Fibroblast of skin of scalp (primary cell): Measurements from ENCODE around the gene DCBLD2.

Experiments used
- DNase-seq: peaks from one replicate; pipeline ENCODE4 v3.0.0-alpha.2; 2013

The DCBLD2 gene

GRCh38 chr3:98829246-98829832 is 72.2 kb downstream of the DCBLD2 start:
- DNase-seq, result no peak

GRCh38 chr3:98827221-98827920 is 74.1 kb downstream of the DCBLD2 start:
- no peak for DNase-seq

GRCh38 chr3:98826126-98826525 is 75.4 kb downstream of the DCBLD2 start:
- no peak for DNase-seq

GRCh38 chr3:98824256-98824655 is 77.2 kb downstream of the DCBLD2 start:
- peak; percentile 40 for DNase-seq

- DNase-seq, result no peak
Measured at GRCh38 chr3:98823791-98824190, 77.7 kb downstream of the DCBLD2 start.

- DNase-seq, result no peak
Measured at GRCh38 chr3:98821063-98821462, 80.4 kb downstream of the DCBLD2 start.

- DNase-seq, result peak; percentile 61
Measured at GRCh38 chr3:98817547-98818041, 83.9 kb downstream of the DCBLD2 start.

GRCh38 chr3:98814817-98815420 is 86.6 kb downstream of the DCBLD2 start:
- peak; percentile 67 for DNase-seq

GRCh38 chr3:98812851-98813374 is 88.6 kb downstream of the DCBLD2 start:
- DNase-seq, result peak; percentile 40

GRCh38 chr3:98811048-98811447 is 90.4 kb downstream of the DCBLD2 start:
- no peak for DNase-seq

- no peak for DNase-seq
Measured at GRCh38 chr3:98809557-98809956, 91.9 kb downstream of the DCBLD2 start.

GRCh38 chr3:98808071-98808470 is 93.4 kb downstream of the DCBLD2 start:
- no peak for DNase-seq

- no peak for DNase-seq
Measured at GRCh38 chr3:98807561-98807960, 93.9 kb downstream of the DCBLD2 start.

- DNase-seq, result peak; percentile 26
Measured at GRCh38 chr3:98807011-98807410, 94.5 kb downstream of the DCBLD2 start.

- DNase-seq, result no peak
Measured at GRCh38 chr3:98806521-98806920, 95.0 kb downstream of the DCBLD2 start.

- DNase-seq, result no peak
Measured at GRCh38 chr3:98805571-98805970, 95.9 kb downstream of the DCBLD2 start.

- no peak for DNase-seq
Measured at GRCh38 chr3:98801043-98801747, 100.3 kb downstream of the DCBLD2 start.

GRCh38 chr3:98800401-98800800 is 101.1 kb downstream of the DCBLD2 start:
- no peak for DNase-seq

GRCh38 chr3:98799479-98799878 is 102.0 kb downstream of the DCBLD2 start:
- DNase-seq, result no peak

GRCh38 chr3:98798820-98799219 is 102.7 kb downstream of the DCBLD2 start:
- no peak for DNase-seq

GRCh38 chr3:98797905-98798304 is 103.6 kb downstream of the DCBLD2 start:
- DNase-seq, result no peak

GRCh38 chr3:98796334-98796733 is 105.2 kb downstream of the DCBLD2 start:
- no peak for DNase-seq

- DNase-seq, result no peak
Measured at GRCh38 chr3:98793971-98794370, 107.5 kb downstream of the DCBLD2 start.
